Kidney (tissue), 14 donors: ENCODE measurements around the gene TBC1D9. TPM values are rescaled to one million over a fixed set of nuclear protein-coding genes. Genes with fewer than 3 reads are reported as not detected.
A peak's percentile ranks its signal among the peaks of the same experiment; 100 is the strongest.
"Not testable (repeated sequence)": the region's sequence is repeated elsewhere in the genome, so short reads cannot be mapped to it uniquely, and the experiment has no call there.

ENCODE experiments used
- DNase-seq, 5 donors: peaks; one replicate each; pipeline ENCODE4 v3.0.0-alpha.2; 2013 to 2020
- FAIRE-seq: peaks from 2 replicates; lab custom pipeline; 2012; peaks lifted over from hg19 to GRCh38; lab: Jason Lieb, UNC
- H3K27ac ChIP-seq, 2 donors: one replicate each; pipeline ENCODE4 v1.7.0; 2013; ENCODE audit warnings: low read depth in 2 of 2, low read length in 2 of 2, inconsistent platforms in 1 of 2
- H3K27me3 ChIP-seq: one replicate; pipeline ENCODE4 v1.7.1; 2013; ENCODE audit warnings: low read length, inconsistent platforms; ENCODE audit not compliant: control insufficient read depth, insufficient read depth
- H3K36me3 ChIP-seq, 3 donors: one replicate each; pipeline versions ENCODE4 v1.7.0 to v1.7.1; 2013; ENCODE audit warnings: low read length in 3 of 3, control low read depth in 1 of 3, inconsistent platforms in 1 of 3; ENCODE audit not compliant: insufficient read depth in 3 of 3, control insufficient read depth in 2 of 3
- H3K4me1 ChIP-seq, 3 donors: one replicate each; pipeline versions ENCODE4 v1.7.0 to v1.7.1; 2013; ENCODE audit warnings: low read length in 3 of 3, inconsistent platforms in 1 of 3, low read depth in 1 of 3; ENCODE audit not compliant: control insufficient read depth in 2 of 3, insufficient read depth in 2 of 3
- H3K4me3 ChIP-seq, 3 donors: one replicate each; pipeline versions ENCODE4 v1.7.0 to v1.8.1; 2013; ENCODE audit warnings: low read length in 3 of 3, control low read depth in 1 of 3, inconsistent platforms in 1 of 3
- H3K9ac ChIP-seq, 3 donors: one replicate each; pipeline versions ENCODE4 v1.7.0 to v1.7.1; 2013; ENCODE audit warnings: low read length in 3 of 3, control low read depth in 1 of 3, inconsistent platforms in 1 of 3
- H3K9me3 ChIP-seq, 3 donors: one replicate each; pipeline versions ENCODE4 v1.7.0 to v1.7.1; 2013; ENCODE audit warnings: low read length in 3 of 3, control low read depth in 1 of 3, inconsistent platforms in 1 of 3; ENCODE audit not compliant: control insufficient read depth in 2 of 3, insufficient read depth in 1 of 3
- intact Hi-C: fragments of 100-400 bp; cut with DNase I; formaldehyde crosslinking; loops from one replicate; pipeline ENCODE4 v1.11.1; 2022
- polyA plus RNA-seq: library from polyadenylated mRNA; stranded (reverse); fragments of 350-450 nt; fragmentation: Illumina TruSeq; extraction: RNeasy Lipid Tissue Mini Kit (QIAGEN cat#74804); gene quantifications from one replicate; pipeline ENCODE4 v1.2.3, GENCODE V29; 2014; ENCODE audit warnings: low read depth, low replicate concordance; ENCODE audit not compliant: insufficient read depth
- total RNA-seq: library from RNA; stranded (reverse); fragmentation: NEBNext Ultra II Directional; extraction: Animal tissue kit (Norgen Biotek cat#: 25700); gene quantifications from one replicate; pipeline ENCODE4 v1.2.1, GENCODE V29; 2021
- TF ChIP-seq, protein P1 (sequence below): IDR thresholded peaks from 3 replicates; pipeline ENCODE4 v1.5.1; 2012; ENCODE audit warnings: mild to moderate bottlenecking, moderate library complexity, borderline replicate concordance; ENCODE audit not compliant: insufficient read depth; ENCODE audit errors: extremely low read depth
- donor health status: control.
- donor health status: control.
- donor health status: control.
- donor health status: control.
- donor health status: control.
- donor health status: DM: yes; HTN: yes; CAD: no.
- donor health status: Normal renal cell carcinoma (clear cell type).

Gene TBC1D9
- total and polyA plus RNA-seq, 2 donors from 2014 or later: 14.4 to 38.6 TPM

DNA sequence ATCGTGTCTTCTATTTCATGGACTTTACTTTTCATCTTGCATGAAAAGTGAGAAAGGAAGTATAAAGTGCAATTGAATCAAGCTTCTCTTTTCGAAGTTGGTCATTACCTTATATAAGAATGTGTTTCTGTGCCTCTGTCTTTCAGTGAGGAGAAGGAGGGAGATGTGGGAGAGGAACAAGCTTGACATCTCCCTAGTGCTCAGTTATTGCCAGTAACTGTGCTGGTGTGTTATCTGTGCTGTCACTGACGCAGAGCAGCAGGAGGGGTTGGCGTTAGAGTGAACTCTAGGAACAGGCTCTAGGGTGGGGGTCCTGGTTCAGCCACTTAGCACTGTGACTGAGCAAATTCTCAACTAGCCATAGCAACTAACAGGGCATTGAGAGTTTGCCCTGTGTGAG is 34.0 kb upstream of the TBC1D9 start:
- no peaks in the 10 kb centered on the region for H3K27me3 ChIP-seq

DNA sequence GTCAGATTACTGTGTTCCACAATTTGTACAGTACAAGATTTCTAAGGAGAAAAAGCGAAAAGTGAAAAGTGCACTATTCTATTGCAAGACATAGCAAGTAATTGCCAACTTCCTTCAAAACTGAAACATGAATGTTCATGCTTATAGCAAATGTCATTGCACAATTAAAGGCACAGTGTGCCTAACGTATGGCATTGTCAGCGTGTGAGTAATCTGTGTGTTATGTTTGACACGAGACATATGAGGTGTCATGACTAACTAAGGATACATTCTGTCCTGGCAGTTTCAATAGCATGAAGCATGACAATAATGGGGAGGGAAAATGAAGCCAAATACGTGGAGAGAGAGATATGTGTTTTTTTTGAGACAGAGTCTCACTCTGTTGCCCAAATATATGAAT is 33.6 kb upstream of the TBC1D9 start:
- intact Hi-C loops: no loop called here
- Histone ChIP-seq H3K36me3 (no peaks in the 10 kb centered on the region), H3K27ac (no peak overlapping the region), H3K9ac (no peak overlapping the region), H3K27me3 (no peaks in the 10 kb centered on the region), H3K9me3 (no peaks in the 10 kb centered on the region), H3K4me3 (no peak overlapping the region), H3K4me1 (no peaks in the 10 kb centered on the region)
- FAIRE-seq: no peak
- no peak for DNase-seq
- TF ChIP-seq, protein P1, sequence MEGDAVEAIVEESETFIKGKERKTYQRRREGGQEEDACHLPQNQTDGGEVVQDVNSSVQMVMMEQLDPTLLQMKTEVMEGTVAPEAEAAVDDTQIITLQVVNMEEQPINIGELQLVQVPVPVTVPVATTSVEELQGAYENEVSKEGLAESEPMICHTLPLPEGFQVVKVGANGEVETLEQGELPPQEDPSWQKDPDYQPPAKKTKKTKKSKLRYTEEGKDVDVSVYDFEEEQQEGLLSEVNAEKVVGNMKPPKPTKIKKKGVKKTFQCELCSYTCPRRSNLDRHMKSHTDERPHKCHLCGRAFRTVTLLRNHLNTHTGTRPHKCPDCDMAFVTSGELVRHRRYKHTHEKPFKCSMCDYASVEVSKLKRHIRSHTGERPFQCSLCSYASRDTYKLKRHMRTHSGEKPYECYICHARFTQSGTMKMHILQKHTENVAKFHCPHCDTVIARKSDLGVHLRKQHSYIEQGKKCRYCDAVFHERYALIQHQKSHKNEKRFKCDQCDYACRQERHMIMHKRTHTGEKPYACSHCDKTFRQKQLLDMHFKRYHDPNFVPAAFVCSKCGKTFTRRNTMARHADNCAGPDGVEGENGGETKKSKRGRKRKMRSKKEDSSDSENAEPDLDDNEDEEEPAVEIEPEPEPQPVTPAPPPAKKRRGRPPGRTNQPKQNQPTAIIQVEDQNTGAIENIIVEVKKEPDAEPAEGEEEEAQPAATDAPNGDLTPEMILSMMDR: no peak

More for the DNA sequence above, 34.0 kb upstream of the TBC1D9 start:
- DNase-seq (no peak), FAIRE-seq (no peak)
- Histone ChIP-seq H3K4me3 (no peak overlapping the region), H3K9me3 (no peaks in the 10 kb centered on the region), H3K36me3 (no peaks in the 10 kb centered on the region), H3K9ac (no peak overlapping the region), H3K27ac (no peak overlapping the region), H3K4me1 (no peaks in the 10 kb centered on the region)
- intact Hi-C loops: no loop called here
- TF ChIP-seq, protein P1: no peak

DNA sequence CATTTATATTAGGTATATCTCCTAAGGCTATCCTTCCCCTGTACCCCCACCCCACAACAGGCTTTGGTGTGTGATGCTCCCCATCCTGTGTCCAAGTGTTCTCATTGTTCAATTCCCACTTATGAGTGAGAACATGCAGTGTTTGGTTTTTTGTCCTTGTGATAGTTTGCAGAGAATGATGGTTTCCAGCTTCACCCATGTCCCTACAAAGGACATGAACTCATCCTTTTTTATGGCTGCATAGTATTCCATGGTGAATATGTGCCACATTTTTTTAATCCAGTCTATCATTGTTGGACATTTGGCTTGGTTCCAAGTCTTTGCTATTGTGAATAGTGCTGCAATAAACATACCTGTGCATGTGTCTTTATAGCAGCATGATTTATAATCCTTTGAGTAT is 26.6 kb upstream of the TBC1D9 start:
- H3K27ac ChIP-seq, H3K4me3 ChIP-seq, H3K27me3 ChIP-seq, intact Hi-C loops, FAIRE-seq, DNase-seq, H3K36me3 ChIP-seq, H3K9ac ChIP-seq, H3K4me1 ChIP-seq, H3K9me3 ChIP-seq: not testable (repeated sequence)

DNA sequence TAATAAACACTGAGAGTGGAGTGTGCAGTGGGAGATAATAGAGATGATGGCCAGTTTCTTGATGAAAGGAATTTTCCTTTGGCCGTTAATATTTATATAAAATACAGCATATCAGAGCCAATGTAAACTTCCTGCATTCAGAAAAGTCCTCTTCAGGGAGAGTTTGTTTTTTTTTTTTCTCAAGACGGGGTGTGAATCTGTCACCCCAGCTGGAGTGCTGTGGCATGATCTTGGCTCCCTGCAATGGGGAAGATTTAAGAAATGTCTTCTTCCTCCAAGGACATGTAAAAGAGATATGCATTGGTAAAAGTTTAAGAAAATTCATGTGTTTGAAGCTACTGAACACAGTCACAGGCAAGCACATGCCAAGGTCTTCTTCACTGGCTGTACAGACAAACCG is 25.4 kb upstream of the TBC1D9 start:
- Histone ChIP-seq H3K36me3 (no peaks in the 10 kb centered on the region), H3K9ac (no peak overlapping the region), H3K9me3 (no peaks in the 10 kb centered on the region), H3K4me1 (no peaks in the 10 kb centered on the region), H3K27me3 (no peaks in the 10 kb centered on the region), H3K4me3 (no peak overlapping the region), H3K27ac (no peak overlapping the region)
- intact Hi-C loops: no loop called here
- FAIRE-seq: no peak
- TF ChIP-seq, protein P1: no peak
- peak in 1 of 5 donors; percentile 6 for DNase-seq
